Suprapubic skin (tissue), 4 donors: Measurements from ENCODE around the gene TOM1. TPM values are rescaled to one million over a fixed set of nuclear protein-coding genes. Genes with fewer than 3 reads are reported as not detected.

Experiments
- DNase-seq, 2 donors: peaks; one replicate each; pipeline ENCODE4 v3.0.0-alpha.2; 2019; ENCODE audit warnings: low spot score in 2 of 2
- H3K27ac ChIP-seq: fragments of 200-600 bp; sonication (generic); one replicate; pipeline ENCODE4 v1.5.1; 2019
- H3K27me3 ChIP-seq: fragments of 200-600 bp; sonication (generic); one replicate; pipeline ENCODE4 v1.5.1; 2019
- H3K36me3 ChIP-seq: fragments of 200-600 bp; sonication (generic); one replicate; pipeline ENCODE4 v1.5.1; 2019
- H3K4me1 ChIP-seq: fragments of 200-600 bp; sonication (generic); one replicate; pipeline ENCODE4 v1.5.1; 2019
- H3K4me3 ChIP-seq: fragments of 200-600 bp; sonication (generic); one replicate; pipeline ENCODE4 v1.5.1; 2019; ENCODE audit warnings: mild to moderate bottlenecking
- H3K9me3 ChIP-seq: fragments of 200-600 bp; sonication (generic); one replicate; pipeline ENCODE4 v1.5.1; 2019
- EP300 ChIP-seq: sonication (generic); formaldehyde crosslinking; IDR thresholded peaks from one replicate; pipeline ENCODE4 v1.6.1; 2017; ENCODE audit warnings: antibody characterized with exemption
- POLR2A ChIP-seq, 2 donors: fragments of 450-650 bp; IDR thresholded peaks; one replicate each; pipeline ENCODE4 v1.6.1; 2017; ENCODE audit warnings: antibody characterized with exemption in 2 of 2, mild to moderate bottlenecking in 2 of 2, moderate library complexity in 2 of 2
- POLR2AphosphoS5 ChIP-seq, 3 donors: sonication (generic); formaldehyde crosslinking; IDR thresholded peaks; one replicate each; pipeline ENCODE4 v1.6.1; 2017; ENCODE audit warnings: antibody characterized with exemption in 3 of 3
- WGBS: methylation state at CpG from one replicate; pipeline ENCODE4 v1.1.5; 2018; 5-methylcytosine and 5-hydroxymethylcytosine counted together
- total RNA-seq, 4 donors: library from RNA; depleted of rRNA; stranded (reverse); fragments of >200 nt; gene quantifications; one replicate each; pipeline ENCODE4 v1.1.0, GENCODE V29; 2016
- TF ChIP-seq, protein P1 (sequence below), 2 donors: fragments of 200-600 bp in 1 of 2; fragments of 450-650 bp in 1 of 2; sonication (generic) in 1 of 2; IDR thresholded peaks; one replicate each; pipeline ENCODE4 v1.5.1; 2016 to 2019; ENCODE audit warnings: antibody characterized with exemption in 2 of 2, mild to moderate bottlenecking in 1 of 2, moderate library complexity in 1 of 2

Gene TOM1
- 100 to 1,000 TPM; 105 to 279 (median 130) TPM for total RNA-seq

DNA sequence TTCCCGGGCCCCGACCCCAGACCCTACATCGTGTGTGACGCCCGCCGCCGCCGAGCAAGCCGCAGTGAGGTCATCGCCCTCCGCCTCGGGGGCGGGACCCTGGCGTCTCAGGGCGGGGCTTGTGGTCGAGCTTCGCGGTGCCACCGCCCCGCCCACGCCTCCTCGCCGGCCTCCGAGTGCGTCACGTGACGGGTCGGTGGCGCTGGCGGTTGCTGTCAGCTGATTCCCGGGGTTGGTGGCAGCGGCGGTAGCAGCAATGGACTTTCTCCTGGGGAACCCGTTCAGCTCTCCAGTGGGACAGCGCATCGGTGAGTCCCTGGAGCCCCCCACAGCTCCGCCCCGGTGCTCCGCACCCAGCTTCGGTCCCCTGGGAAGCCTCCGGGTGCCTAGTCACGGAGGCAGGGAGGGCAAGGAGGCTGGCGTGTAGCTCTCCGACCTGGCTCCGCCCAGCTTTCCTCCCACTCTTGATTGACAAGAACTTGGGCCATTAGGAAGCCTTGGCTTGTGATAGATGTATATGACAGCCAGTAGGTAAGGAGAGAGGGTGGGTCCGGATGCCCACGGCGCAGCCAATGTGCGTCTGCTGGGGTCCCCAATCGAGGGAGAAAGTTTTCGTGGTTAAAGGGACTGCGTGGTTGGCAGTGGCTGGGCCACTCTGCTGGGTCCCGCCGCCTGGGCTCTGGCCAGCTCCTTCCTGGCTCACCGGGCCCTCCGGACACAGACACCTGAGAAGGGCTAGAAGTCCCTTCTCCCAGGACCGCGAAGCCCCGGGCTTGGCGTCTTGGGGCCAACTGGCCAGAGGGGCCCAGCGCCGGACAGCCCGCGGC is at the start of gene TOM1:
Gene TOM1 (plus strand): TSS at position 222 of the 827 bp plus-strand sequence. CDS start 35 bp downstream, at position 257.
- H3K9me3 ChIP-seq, result no peaks in the 10 kb centered on the region
- peak within 1 kb of the TSS; percentile 89 for H3K4me3 ChIP-seq
- H3K27me3 ChIP-seq, result no peaks in the 10 kb centered on the region
- H3K36me3 ChIP-seq, result no peaks in the 10 kb centered on the region
- peak within 1 kb of the TSS; percentile 97 for H3K27ac ChIP-seq
- WGBS, result 0% methylated on average over 18 of the region's 64 CpGs
- H3K4me1 ChIP-seq, result peaks cover 24% of the 10 kb centered on the region
- DNase-seq, result peak; percentile 98 to 99
- no peak for TF ChIP-seq EP300
- peak in 2 of 3 donors; percentile 31 to 81 for TF ChIP-seq POLR2AphosphoS5 (IDR thresholded peaks at IDR 0.05)
- peak; percentile 38 to 92 for TF ChIP-seq POLR2A (IDR thresholded peaks at IDR 0.05)

DNA sequence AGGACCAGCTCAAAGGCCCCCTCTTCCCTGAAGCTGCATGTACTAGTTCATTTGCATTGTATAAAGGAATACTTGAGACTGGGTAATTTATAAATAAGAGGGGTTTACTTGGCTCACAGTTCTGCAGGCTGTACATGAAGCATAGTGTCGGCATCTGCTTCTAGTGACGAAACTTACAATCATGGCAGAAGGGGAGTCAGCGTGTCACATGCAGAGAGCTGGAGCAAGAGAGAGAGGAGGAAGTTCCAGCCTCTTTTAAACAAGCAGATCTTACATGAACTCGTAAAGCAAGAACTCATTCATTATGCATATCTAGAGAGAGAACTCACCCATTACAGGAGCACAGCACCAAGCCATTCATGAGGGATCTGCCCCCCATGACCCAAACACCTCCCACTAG is 49.5 kb upstream of the TOM1 start:
- no peaks in the 10 kb centered on the region for H3K9me3 ChIP-seq
- no peaks in the 10 kb centered on the region for H3K4me1 ChIP-seq
- H3K36me3 ChIP-seq, result no peaks in the 10 kb centered on the region
- no peak for DNase-seq
- WGBS, result 72% methylated on average over 4 of the region's 4 CpGs
- peaks cover 10% of the 10 kb centered on the region for H3K27me3 ChIP-seq
- H3K27ac ChIP-seq, result no peak overlapping the region
- H3K4me3 ChIP-seq, result no peak overlapping the region
- TF ChIP-seq, protein P1, sequence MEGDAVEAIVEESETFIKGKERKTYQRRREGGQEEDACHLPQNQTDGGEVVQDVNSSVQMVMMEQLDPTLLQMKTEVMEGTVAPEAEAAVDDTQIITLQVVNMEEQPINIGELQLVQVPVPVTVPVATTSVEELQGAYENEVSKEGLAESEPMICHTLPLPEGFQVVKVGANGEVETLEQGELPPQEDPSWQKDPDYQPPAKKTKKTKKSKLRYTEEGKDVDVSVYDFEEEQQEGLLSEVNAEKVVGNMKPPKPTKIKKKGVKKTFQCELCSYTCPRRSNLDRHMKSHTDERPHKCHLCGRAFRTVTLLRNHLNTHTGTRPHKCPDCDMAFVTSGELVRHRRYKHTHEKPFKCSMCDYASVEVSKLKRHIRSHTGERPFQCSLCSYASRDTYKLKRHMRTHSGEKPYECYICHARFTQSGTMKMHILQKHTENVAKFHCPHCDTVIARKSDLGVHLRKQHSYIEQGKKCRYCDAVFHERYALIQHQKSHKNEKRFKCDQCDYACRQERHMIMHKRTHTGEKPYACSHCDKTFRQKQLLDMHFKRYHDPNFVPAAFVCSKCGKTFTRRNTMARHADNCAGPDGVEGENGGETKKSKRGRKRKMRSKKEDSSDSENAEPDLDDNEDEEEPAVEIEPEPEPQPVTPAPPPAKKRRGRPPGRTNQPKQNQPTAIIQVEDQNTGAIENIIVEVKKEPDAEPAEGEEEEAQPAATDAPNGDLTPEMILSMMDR (IDR thresholded peaks at IDR 0.05), result no peak
- TF ChIP-seq POLR2AphosphoS5 (IDR thresholded peaks at IDR 0.05), result no peak
- TF ChIP-seq EP300, result no peak
- TF ChIP-seq POLR2A (IDR thresholded peaks at IDR 0.05), result no peak

DNA sequence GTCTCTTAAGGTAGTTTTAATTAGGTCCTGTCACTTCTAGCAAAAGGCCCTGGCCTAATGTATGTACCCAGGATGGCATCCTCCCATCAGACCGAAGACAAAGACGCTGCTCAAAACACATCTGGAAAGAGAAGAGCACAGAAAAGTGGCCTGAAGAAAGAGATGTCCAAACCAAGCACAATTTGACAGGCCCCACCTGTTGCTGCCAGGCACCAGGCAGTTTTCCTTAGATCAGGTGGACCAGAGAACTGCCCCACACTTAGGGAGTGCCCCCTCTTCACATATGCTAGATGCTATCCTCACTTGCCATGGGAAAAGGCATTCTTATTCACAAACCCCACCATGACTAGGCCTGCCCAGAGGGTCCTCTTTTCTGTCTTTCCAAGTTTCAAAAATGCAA is 45.7 kb upstream of the TOM1 start:
- TF ChIP-seq POLR2A (IDR thresholded peaks at IDR 0.05) (no peak), POLR2AphosphoS5 (IDR thresholded peaks at IDR 0.05) (no peak), EP300 (no peak)
- TF ChIP-seq, protein P1 (IDR thresholded peaks at IDR 0.05), result no peak
- no peak overlapping the region for H3K4me3 ChIP-seq
- H3K27ac ChIP-seq, result no peak overlapping the region
- H3K9me3 ChIP-seq, result no peaks in the 10 kb centered on the region
- WGBS, result 93% methylated on average over 2 of the region's 2 CpGs
- H3K36me3 ChIP-seq, result no peaks in the 10 kb centered on the region
- H3K27me3 ChIP-seq, result peaks cover 2% of the 10 kb centered on the region
- peaks cover 13% of the 10 kb centered on the region for H3K4me1 ChIP-seq
- no peak for DNase-seq

DNA sequence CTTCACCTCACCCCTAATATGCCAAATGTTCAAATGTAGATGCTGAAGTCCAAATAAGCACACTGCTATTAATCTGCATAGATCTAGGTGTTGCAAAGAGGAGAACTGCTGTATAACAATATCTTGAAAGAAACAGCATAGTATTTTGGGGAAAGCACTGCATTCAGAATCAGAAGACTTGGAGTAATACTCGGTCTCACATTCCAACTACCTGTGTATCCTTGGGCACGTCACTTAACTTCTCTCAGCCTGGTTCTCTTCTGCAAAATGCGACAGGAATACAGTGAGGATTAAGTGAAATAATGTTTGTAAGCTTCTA is 42.7 kb upstream of the TOM1 start:
- TF ChIP-seq EP300, result no peak
- TF ChIP-seq POLR2AphosphoS5 (IDR thresholded peaks at IDR 0.05), result no peak
- TF ChIP-seq, protein P1 (IDR thresholded peaks at IDR 0.05), result no peak
- TF ChIP-seq POLR2A (IDR thresholded peaks at IDR 0.05), result no peak
- no peak for DNase-seq
- peaks cover under 1% of the 10 kb centered on the region for H3K36me3 ChIP-seq
- peak overlapping the region; percentile 92 for H3K4me3 ChIP-seq
- WGBS, result 3% methylated on average over 3 of the region's 3 CpGs
- peaks cover 13% of the 10 kb centered on the region for H3K4me1 ChIP-seq
- H3K27ac ChIP-seq, result no peak overlapping the region
- no peaks in the 10 kb centered on the region for H3K9me3 ChIP-seq
- H3K27me3 ChIP-seq, result no peaks in the 10 kb centered on the region

DNA sequence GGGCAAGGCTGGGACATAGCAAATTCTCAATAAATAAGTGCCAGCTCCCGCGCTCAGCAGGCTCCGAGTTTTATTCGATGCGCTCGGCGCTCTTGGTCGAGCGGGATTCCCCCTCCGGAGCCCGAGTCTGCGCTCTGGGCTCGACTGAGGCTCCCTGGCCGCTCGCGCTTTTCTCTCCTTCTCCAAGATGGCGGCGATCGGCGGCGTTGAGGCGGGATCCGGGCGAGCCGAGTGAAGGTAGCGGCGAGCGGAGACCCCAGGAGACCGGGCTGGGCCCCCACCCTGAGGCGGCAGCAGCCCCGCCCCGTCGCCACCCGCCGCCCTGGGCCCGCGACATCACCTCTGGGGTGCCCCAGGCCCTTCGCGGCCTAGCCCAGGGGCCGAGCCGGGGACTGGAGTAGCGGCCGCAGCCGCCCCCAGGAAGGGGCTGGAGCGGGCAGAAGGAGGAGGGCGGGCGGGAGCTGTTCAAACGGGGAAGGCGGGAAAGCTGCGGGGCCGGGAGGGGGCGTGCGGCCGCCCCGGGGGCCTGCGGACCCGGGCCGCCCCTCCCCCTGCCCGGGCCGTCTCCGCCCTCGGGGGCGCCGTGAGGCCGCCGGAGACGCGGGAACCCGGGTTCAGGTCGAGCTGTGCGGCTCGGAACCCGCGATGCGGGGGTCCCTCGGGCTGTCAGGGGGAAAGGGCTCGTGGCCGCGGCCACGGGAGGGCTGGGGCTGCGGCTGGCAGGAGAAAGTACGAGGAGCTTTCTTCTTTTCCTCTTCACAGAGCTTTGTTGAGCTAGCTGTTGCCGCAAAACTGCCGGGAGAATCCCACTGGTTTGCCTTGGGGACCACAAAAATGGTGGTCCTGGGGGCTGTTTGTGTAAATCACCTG is 42.1 kb upstream of the TOM1 start, which contains the start of gene HMGXB4:
Gene HMGXB4 (plus strand): TSS at position 173 of the 870 bp plus-strand sequence. CDS start 4,898 bp downstream, outside the sequence.
- Histone ChIP-seq H3K27me3 (no peaks in the 10 kb centered on the region), H3K4me1 (peaks cover 13% of the 10 kb centered on the region), H3K27ac (peak within 1 kb of the TSS; percentile 94), H3K36me3 (peaks cover 6% of the 10 kb centered on the region), H3K4me3 (peak within 1 kb of the TSS; percentile 92), H3K9me3 (no peaks in the 10 kb centered on the region)
- peak; percentile 90 to 94 for DNase-seq
- TF ChIP-seq POLR2A (IDR thresholded peaks at IDR 0.05) (peak in 1 of 2 donors; percentile 37), POLR2AphosphoS5 (IDR thresholded peaks at IDR 0.05) (peak in 1 of 3 donors; percentile 40), EP300 (no peak)
- TF ChIP-seq, protein P1 (IDR thresholded peaks at IDR 0.05), result no peak
- WGBS, result 0% methylated on average over 30 of the region's 84 CpGs
